Testis (tissue), 2 donors: ENCODE measurements around the gene ARHGAP40.

Source experiments
- POLR2A ChIP-seq: fragments of 450-650 bp; IDR thresholded peaks from one replicate; pipeline ENCODE4 v1.6.1; 2017; ENCODE audit warnings: antibody characterized with exemption, mild to moderate bottlenecking, moderate library complexity
- TF ChIP-seq, protein P1 (sequence below), 3 experiments: fragments of 450-650 bp in 2 of 3; fragments of 200-600 bp in 1 of 3; sonication (generic) in 1 of 3; IDR thresholded peaks; one replicate each; pipeline ENCODE4 v1.5.1; 2016 to 2019; ENCODE audit warnings: antibody characterized with exemption in 3 of 3, mild to moderate bottlenecking in 2 of 3, moderate library complexity in 1 of 3

DNA sequence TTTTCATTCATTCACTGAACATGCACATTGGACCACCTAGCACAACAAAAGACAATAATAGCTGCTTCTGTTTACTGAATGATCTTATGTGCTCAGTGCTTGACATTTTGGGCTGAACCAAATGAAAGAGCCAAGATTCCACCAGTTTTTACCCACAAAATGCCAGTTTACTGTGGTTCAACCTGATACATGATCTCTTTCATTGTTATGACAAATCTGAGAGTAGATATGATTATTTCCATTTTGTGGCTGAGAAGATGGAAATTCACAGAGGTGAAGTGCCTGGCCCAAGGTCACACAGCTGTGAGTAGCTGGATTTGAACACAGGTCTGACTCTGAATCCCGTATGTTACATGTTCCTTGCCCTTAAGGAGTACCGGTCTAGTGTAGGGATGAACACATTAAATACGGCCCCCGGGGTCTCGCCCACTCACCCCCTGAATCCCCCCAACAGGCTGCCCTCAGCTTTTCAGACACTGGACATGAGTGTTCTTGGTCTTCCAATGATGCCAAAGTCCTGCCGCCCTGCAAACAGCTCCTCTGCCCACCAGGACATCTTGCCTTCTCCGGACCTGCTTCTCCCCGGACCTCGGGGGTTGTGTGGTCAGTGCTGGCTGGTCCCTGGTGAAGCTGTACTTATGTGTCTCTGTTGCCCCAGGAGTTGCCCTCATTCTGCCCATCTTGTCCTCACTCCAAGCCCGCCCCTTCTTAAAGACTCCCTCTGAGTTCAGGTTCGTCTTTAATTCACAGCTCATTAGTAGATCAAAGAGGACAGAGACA is 64.1 kb downstream of the ARHGAP40 start:
- TF ChIP-seq POLR2A = no peak
- TF ChIP-seq, protein P1, sequence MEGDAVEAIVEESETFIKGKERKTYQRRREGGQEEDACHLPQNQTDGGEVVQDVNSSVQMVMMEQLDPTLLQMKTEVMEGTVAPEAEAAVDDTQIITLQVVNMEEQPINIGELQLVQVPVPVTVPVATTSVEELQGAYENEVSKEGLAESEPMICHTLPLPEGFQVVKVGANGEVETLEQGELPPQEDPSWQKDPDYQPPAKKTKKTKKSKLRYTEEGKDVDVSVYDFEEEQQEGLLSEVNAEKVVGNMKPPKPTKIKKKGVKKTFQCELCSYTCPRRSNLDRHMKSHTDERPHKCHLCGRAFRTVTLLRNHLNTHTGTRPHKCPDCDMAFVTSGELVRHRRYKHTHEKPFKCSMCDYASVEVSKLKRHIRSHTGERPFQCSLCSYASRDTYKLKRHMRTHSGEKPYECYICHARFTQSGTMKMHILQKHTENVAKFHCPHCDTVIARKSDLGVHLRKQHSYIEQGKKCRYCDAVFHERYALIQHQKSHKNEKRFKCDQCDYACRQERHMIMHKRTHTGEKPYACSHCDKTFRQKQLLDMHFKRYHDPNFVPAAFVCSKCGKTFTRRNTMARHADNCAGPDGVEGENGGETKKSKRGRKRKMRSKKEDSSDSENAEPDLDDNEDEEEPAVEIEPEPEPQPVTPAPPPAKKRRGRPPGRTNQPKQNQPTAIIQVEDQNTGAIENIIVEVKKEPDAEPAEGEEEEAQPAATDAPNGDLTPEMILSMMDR (IDR thresholded peaks at IDR 0.05) = no peak
